Naive B cell (primary cell): Measurements from ENCODE around the gene PADI1. TPM values are rescaled to one million over a fixed set of nuclear protein-coding genes. Genes with fewer than 3 reads are reported as not detected.

Experiments used
- ATAC-seq, 2 donors: fragments of 150-1000 bp; cut with Tn5 transposase; 2 replicates each; pipeline ENCODE4 v1.10.0; 2021; ENCODE audit warnings: low read depth in 2 of 2, mild to moderate bottlenecking in 2 of 2, moderate library complexity in 2 of 2
- DNase-seq: peaks from one replicate; pipeline ENCODE4 v3.0.0; 2022
- H3K27ac Mint-ChIP-seq, 6 donors: one replicate each; pipeline ENCODE4 v1.8.0; 2020 to 2022; ENCODE audit warnings: mild to moderate bottlenecking in 6 of 6, mixed read lengths in 6 of 6, moderate library complexity in 5 of 6, inconsistent platforms in 2 of 6
- H3K27me3 Mint-ChIP-seq, 3 donors: one replicate each; pipeline ENCODE4 v1.8.0; 2021 to 2022; ENCODE audit warnings: mixed read lengths in 3 of 3, mild to moderate bottlenecking in 1 of 3
- H3K36me3 Mint-ChIP-seq, 2 donors: one replicate each; pipeline ENCODE4 v1.8.0; 2020 to 2022; ENCODE audit warnings: mixed read lengths in 2 of 2, inconsistent platforms in 1 of 2, mild to moderate bottlenecking in 1 of 2
- H3K4me1 Mint-ChIP-seq, 3 donors: one replicate each; pipeline ENCODE4 v1.8.0; 2020 to 2022; ENCODE audit warnings: mixed read lengths in 3 of 3, inconsistent platforms in 1 of 3, mild to moderate bottlenecking in 1 of 3, moderate library complexity in 1 of 3
- H3K4me3 Mint-ChIP-seq, 8 donors: one replicate each; pipeline ENCODE4 v1.8.0; 2020 to 2022; ENCODE audit warnings: mild to moderate bottlenecking in 8 of 8, mixed read lengths in 8 of 8, moderate library complexity in 8 of 8, inconsistent platforms in 2 of 8
- H3K9me3 Mint-ChIP-seq, 7 donors: one replicate each; pipeline ENCODE4 v1.8.0; 2020 to 2022; ENCODE audit warnings: mixed read lengths in 7 of 7, mild to moderate bottlenecking in 5 of 7, inconsistent platforms in 2 of 7, moderate library complexity in 1 of 7
- polyA plus RNA-seq, 6 donors: library from polyadenylated mRNA; unstranded; fragments of 300-500 nt; fragmentation: Illumina TruSeq; gene quantifications; one replicate each; pipeline ENCODE4 v1.2.3, GENCODE V29; 2021; ENCODE audit warnings: low read depth in 6 of 6

Gene PADI1
- polyA plus RNA-seq, 6 donors from 2014 or later = not detected

GRCh38 chr1:17186216-17186909 lies 18.6 kb upstream of the PADI1 start:
- peak; percentile 32 to 38 for ATAC-seq
- peaks cover 2 to 18% (median 8%) of the 10 kb centered on the region in 7 donors for H3K9me3 Mint-ChIP-seq
- peak overlapping the region in 1 of 8 donors; percentile 6 for H3K4me3 Mint-ChIP-seq
- H3K4me1 Mint-ChIP-seq = peaks cover 18 to 34% (median 23%) of the 10 kb centered on the region in 3 donors
- H3K27ac Mint-ChIP-seq = peak overlapping the region in 2 of 6 donors; percentile 30 to 91
- H3K36me3 Mint-ChIP-seq = peaks cover 0 to under 1% of the 10 kb centered on the region in 2 donors
- H3K27me3 Mint-ChIP-seq = no peaks in the 10 kb centered on the region
- DNase-seq = no peak

DNA sequence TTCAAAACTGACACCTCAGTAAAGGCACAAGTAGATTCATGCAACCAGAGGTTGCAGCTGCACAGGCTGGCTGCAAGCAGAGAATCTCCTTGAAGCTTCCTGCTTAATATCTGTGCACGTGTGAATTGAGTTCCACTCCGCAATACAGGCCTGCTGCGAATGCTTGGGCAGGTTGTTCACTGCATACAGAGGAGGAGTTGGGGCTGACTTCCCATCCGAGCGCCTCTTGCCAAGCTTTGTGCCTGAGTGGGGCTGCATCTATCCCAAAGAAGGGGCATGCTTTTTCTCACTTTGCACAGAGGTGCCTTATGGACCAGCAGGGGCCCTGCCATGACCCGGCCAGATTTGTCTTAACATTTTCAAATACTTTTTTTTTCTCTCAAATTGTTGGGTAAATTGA lies 17.9 kb upstream of the PADI1 start:
- ATAC-seq (no peak), DNase-seq (no peak)
- Mint-ChIP-seq H3K4me1 (peaks cover 18 to 34% (median 23%) of the 10 kb centered on the region in 3 donors), H3K27ac (peak overlapping the region in 1 of 6 donors; percentile 91), H3K27me3 (no peaks in the 10 kb centered on the region), H3K36me3 (peaks cover 0 to 7% of the 10 kb centered on the region in 2 donors), H3K4me3 (no peak overlapping the region), H3K9me3 (peaks cover 5 to 22% (median 12%) of the 10 kb centered on the region in 7 donors)

- H3K4me3 Mint-ChIP-seq = no peak overlapping the region
- peaks cover 21 to 36% (median 22%) of the 10 kb centered on the region in 3 donors for H3K4me1 Mint-ChIP-seq
- H3K27me3 Mint-ChIP-seq = no peaks in the 10 kb centered on the region
- H3K9me3 Mint-ChIP-seq = peaks cover 5 to 22% (median 12%) of the 10 kb centered on the region in 7 donors
- DNase-seq (no peak), ATAC-seq (no peak)
- H3K36me3 Mint-ChIP-seq = peaks cover 0 to 7% of the 10 kb centered on the region in 2 donors
- H3K27ac Mint-ChIP-seq = no peak overlapping the region
Observed at GRCh38 chr1:17188217-17188616, 16.7 kb upstream of the PADI1 start.

GRCh38 chr1:17188889-17189631 lies 15.9 kb upstream of the PADI1 start:
- no peak overlapping the region for H3K4me3 Mint-ChIP-seq
- H3K9me3 Mint-ChIP-seq = peaks cover 6 to 22% (median 12%) of the 10 kb centered on the region in 7 donors
- H3K4me1 Mint-ChIP-seq = peaks cover 21 to 35% (median 22%) of the 10 kb centered on the region in 3 donors
- no peaks in the 10 kb centered on the region for H3K27me3 Mint-ChIP-seq
- DNase-seq (no peak), ATAC-seq (no peak)
- H3K27ac Mint-ChIP-seq = peak overlapping the region in 1 of 6 donors; percentile 90
- peaks cover 0 to 7% of the 10 kb centered on the region in 2 donors for H3K36me3 Mint-ChIP-seq

GRCh38 chr1:17189632-17189990 lies 15.3 kb upstream of the PADI1 start:
- Mint-ChIP-seq H3K27me3 (no peaks in the 10 kb centered on the region), H3K27ac (no peak overlapping the region), H3K36me3 (peaks cover 0 to 7% of the 10 kb centered on the region in 2 donors), H3K4me3 (no peak overlapping the region), H3K9me3 (peaks cover 6 to 22% (median 12%) of the 10 kb centered on the region in 7 donors), H3K4me1 (peaks cover 21 to 35% (median 22%) of the 10 kb centered on the region in 3 donors)
- no peak for DNase-seq
- no peak for ATAC-seq

DNA sequence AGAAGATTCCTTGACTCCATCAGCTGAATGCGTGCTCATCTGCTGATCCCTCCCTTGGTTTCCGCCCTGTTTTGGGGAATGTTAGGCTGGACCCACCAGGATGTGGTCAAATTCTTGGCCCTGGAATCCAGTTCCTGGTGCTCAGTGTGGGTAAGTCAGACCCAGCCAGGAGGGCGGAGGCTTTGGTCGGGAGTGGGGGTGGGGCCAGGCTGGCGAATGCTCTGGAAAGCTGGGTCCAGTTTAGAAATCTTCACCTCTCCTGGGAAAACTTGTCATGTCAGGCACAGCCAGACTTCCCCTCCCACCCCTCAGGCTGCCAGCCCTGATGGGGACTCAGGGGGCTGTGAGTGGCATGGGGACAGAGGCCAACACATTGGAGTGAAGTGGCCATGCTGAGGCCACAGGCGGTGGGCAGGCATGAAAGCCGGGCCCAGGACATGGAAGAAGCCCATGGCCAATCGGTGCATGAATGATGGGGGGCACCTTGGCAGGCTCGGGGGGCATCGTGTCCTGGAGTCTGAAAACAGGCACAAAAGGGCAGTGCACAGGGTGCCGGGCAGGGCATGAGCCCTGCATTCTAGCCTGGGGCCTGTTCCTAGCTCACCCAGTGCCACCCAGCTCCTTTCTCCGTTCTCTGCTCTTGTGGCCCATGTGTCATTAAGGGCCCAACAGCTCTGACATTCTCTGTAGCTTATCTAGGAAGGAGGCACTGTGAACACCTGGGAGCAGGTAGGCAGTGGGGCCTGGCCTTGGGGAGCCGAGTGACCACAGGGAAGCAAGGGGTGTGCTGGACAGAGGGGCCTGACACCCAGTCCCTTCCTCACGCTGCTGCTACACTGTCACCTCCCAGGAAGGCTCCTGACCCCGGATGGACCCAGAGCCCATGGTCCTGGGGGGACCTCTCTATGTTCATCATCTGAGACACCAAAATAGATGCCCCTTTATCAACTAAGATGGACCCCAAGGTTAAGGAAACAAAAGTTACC lies 14.6 kb upstream of the PADI1 start:
- peaks cover 21 to 34% (median 22%) of the 10 kb centered on the region in 3 donors for H3K4me1 Mint-ChIP-seq
- peak overlapping the region in 2 of 6 donors; percentile 47 to 49 for H3K27ac Mint-ChIP-seq
- DNase-seq = no peak
- peaks cover 6 to 22% (median 12%) of the 10 kb centered on the region in 7 donors for H3K9me3 Mint-ChIP-seq
- peaks cover 0 to 7% of the 10 kb centered on the region in 2 donors for H3K36me3 Mint-ChIP-seq
- H3K27me3 Mint-ChIP-seq = no peaks in the 10 kb centered on the region
- no peak overlapping the region for H3K4me3 Mint-ChIP-seq
- ATAC-seq = no peak

GRCh38 chr1:17191990-17192242 lies 13.0 kb upstream of the PADI1 start:
- peak overlapping the region in 2 of 8 donors; percentile 14 to 86 for H3K4me3 Mint-ChIP-seq
- H3K36me3 Mint-ChIP-seq = peaks cover 0 to 7% of the 10 kb centered on the region in 2 donors
- H3K9me3 Mint-ChIP-seq = peaks cover 6 to 22% (median 12%) of the 10 kb centered on the region in 7 donors
- H3K27ac Mint-ChIP-seq = peak overlapping the region in 5 of 6 donors; percentile 61 to 95 (median 83)
- ATAC-seq (no peak), DNase-seq (no peak)
- no peaks in the 10 kb centered on the region for H3K27me3 Mint-ChIP-seq
- peaks cover 7 to 20% (median 15%) of the 10 kb centered on the region in 3 donors for H3K4me1 Mint-ChIP-seq

GRCh38 chr1:17192394-17193221 lies 12.3 kb upstream of the PADI1 start:
- H3K27me3 Mint-ChIP-seq = no peaks in the 10 kb centered on the region
- peaks cover 6 to 22% (median 12%) of the 10 kb centered on the region in 7 donors for H3K9me3 Mint-ChIP-seq
- peaks cover 6 to 18% (median 15%) of the 10 kb centered on the region in 3 donors for H3K4me1 Mint-ChIP-seq
- DNase-seq (no peak), ATAC-seq (no peak)
- H3K36me3 Mint-ChIP-seq = peaks cover 0 to 7% of the 10 kb centered on the region in 2 donors
- H3K4me3 Mint-ChIP-seq = peak overlapping the region in 1 of 8 donors; percentile 51
- H3K27ac Mint-ChIP-seq = peak overlapping the region in 3 of 6 donors; percentile 42 to 95 (median 83)

DNA sequence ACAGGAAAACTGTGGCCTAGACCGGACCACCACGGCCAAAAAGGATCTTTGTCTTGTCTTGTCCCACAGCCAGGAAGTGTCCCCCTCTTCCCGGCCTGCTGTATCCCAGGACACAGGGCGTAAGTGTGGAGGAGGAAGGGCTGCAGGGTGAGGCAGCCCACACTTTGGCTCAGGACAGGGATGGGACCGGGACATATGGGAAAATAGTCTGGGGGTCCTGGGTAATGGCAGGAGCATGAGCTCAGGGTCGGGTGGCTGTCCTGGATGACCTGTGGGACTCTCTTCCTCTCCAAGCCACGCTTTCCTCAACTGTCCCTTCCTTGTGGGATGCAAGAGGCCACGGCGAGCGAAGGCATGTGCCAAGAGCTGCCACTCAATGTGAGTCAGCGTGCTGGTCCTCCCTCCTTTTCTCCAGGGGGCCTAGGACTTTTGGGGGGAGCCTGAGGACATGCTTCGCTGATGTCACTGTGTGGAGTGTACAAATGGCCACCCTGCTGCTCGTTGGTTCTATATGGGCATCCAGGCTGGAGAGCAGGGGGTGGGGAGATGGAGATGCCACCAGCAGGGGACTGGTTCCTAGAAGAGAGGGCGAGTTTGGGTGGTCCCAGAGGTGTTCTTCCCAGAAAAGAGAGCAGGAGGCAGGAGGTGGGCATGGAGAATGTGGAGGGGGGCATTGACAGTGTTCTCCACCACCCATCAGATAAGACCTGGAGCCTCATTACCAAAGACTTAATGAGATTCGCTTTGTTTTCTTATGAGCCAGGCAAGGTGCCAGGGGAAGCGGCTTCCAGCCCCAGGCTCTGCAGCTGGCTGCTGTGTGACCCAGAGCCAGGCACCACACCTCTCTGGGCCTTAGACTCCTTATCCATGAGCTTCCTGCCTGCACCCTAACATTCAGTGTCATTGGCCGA lies 11.5 kb upstream of the PADI1 start:
- H3K9me3 Mint-ChIP-seq = peaks cover 4 to 17% (median 8%) of the 10 kb centered on the region in 7 donors
- H3K27ac Mint-ChIP-seq = no peak overlapping the region
- ATAC-seq (no peak), DNase-seq (no peak)
- peaks cover 0 to 7% of the 10 kb centered on the region in 2 donors for H3K36me3 Mint-ChIP-seq
- no peak overlapping the region for H3K4me3 Mint-ChIP-seq
- H3K4me1 Mint-ChIP-seq = peaks cover 6 to 18% (median 15%) of the 10 kb centered on the region in 3 donors
- H3K27me3 Mint-ChIP-seq = no peaks in the 10 kb centered on the region

DNA sequence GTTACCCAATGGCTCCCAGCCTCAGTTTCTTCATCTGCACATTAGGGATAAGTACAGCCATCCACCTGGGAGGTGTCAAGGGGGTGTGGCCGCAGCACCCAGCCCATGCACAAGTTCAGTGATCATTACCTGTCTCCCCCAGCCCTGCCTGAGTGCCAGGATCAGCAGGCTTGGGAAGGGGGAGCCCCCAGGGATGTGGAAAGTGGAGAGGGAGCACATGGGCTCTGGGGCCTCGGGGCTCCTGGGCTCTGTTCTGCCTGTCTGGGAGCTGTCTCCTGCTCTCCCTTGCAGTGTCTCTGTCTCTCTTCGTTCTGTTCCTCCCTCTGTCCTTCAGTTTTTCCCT lies 10.8 kb upstream of the PADI1 start:
- ATAC-seq (no peak), DNase-seq (no peak)
- Mint-ChIP-seq H3K4me3 (no peak overlapping the region), H3K27me3 (no peaks in the 10 kb centered on the region), H3K27ac (peak overlapping the region in 1 of 6 donors; percentile 88), H3K4me1 (peaks cover 6 to 18% (median 15%) of the 10 kb centered on the region in 3 donors), H3K36me3 (peaks cover 0 to 7% of the 10 kb centered on the region in 2 donors), H3K9me3 (peaks cover 1 to 10% (median 4%) of the 10 kb centered on the region in 7 donors)

- no peak for DNase-seq
- H3K27me3 Mint-ChIP-seq = peaks cover 0 to 4% (median 0%) of the 10 kb centered on the region in 3 donors
- peaks cover 0 to 6% (median 4%) of the 10 kb centered on the region in 7 donors for H3K9me3 Mint-ChIP-seq
- no peak overlapping the region for H3K4me3 Mint-ChIP-seq
- H3K4me1 Mint-ChIP-seq = peaks cover 6 to 18% (median 15%) of the 10 kb centered on the region in 3 donors
- peak overlapping the region in 1 of 6 donors; percentile 65 for H3K27ac Mint-ChIP-seq
- peaks cover 0 to 7% of the 10 kb centered on the region in 2 donors for H3K36me3 Mint-ChIP-seq
- ATAC-seq = no peak
Observed at GRCh38 chr1:17194615-17195528, 10.1 kb upstream of the PADI1 start.
